HG03175 (cell line): Measurements from ENCODE around the gene KLHL15.
"Not testable (repeated sequence)": the region's sequence is repeated elsewhere in the genome, so short reads cannot be mapped to it uniquely, and the experiment has no call there.

ENCODE experiments used
- ATAC-seq: cut with Tn5 transposase; IDR thresholded peaks from one replicate; pipeline ENCODE4 v1.9.1; 2021; ENCODE audit warnings: mild to moderate bottlenecking, moderate library complexity; ENCODE audit not compliant: unreplicated experiment

KLHL15 gene

DNA sequence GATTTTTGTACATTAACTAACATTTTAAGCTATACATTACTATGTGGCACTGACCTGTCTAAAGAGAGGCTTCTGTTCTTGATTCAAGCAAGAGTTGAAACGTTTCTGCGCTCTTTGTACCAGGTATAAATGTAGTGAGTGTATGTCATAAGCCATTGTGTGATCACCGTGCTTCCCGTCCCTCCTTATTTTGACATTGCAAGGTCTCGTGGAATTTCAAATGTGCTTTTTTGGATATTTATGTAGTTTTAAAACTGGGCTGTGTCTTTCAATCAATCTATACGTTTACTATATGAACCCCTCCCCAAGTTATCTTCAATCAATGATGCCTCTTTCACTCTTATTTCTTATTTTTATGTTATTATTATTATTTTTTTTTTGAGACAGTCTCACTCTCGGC is at the start of gene KLHL15:
Gene KLHL15 (minus strand): TSS at position 101 of the 400 bp plus-strand sequence. CDS start 20,493 bp downstream, outside the sequence.
- no peak for ATAC-seq

DNA sequence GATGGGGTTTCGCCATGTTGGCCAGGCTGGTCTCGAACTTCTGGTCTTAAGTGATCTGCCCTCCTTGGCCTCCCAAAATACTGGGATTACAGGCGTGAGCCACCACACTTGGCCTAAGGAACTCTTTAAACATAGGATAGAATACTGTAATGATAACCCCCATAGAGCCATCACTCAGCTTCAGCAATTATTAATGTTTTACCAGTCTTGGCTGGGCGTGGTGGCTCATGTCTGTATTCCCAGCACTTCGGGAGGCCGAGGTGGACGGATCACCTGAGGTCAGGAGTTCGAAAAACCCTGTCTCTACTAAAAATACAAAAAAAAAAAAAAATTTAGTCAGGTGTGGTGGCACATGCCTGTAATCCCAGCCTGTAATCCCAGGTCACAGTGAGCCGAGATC is 42.9 kb upstream of the KLHL15 start:
- no peak for ATAC-seq

GRCh38 chrX:24063488-24063887 is 36.5 kb upstream of the KLHL15 start:
- ATAC-seq = no peak

GRCh38 chrX:24055043-24055356 is 28.0 kb upstream of the KLHL15 start:
- peak; percentile 16 for ATAC-seq

DNA sequence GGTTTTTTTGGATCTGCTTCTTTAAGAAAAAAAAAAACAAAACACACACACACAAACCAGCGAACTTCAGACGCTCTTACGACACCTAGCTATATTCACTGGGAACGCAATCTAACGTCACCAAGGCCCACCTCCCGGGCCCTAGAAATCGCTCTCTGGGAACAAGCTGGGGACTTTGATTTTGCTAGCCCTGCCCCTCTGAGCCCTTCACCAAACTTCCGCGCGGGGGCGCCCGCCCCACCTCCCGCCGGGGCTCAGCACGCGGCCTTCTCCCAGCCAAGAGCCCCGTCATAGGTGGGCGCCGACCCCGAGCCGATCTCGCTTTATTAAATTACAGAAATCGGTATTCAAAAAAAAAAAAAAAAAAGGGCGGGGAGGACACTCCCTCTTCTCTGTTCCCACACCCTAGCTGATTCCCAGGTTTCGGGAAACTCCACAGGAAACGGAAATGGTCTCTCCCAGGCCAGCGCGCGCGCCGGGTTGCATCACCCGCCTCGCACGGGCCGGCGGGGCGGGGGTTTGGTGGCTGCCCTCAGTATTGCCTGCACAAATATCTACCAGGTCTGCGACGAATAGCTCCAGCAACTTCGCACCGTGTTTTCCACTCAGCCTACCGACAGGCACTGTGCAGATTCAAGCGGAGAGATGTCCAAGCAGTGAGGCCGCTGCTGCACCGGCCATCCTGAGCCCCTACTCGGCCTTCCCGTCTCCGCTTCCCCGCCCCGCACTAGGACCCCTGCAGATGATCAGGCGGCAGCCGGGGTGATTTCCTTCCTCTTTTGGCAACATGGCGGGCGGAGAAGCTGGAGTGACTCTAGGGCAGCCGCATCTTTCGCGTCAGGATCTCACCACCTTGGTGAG is 27.4 kb upstream of the KLHL15 start, which contains the start of gene EIF2S3:
Gene EIF2S3 (plus strand): TSS at position 775 of the 861 bp plus-strand sequence. CDS start 13 bp downstream, at position 788.
- peak; percentile 93 for ATAC-seq

DNA sequence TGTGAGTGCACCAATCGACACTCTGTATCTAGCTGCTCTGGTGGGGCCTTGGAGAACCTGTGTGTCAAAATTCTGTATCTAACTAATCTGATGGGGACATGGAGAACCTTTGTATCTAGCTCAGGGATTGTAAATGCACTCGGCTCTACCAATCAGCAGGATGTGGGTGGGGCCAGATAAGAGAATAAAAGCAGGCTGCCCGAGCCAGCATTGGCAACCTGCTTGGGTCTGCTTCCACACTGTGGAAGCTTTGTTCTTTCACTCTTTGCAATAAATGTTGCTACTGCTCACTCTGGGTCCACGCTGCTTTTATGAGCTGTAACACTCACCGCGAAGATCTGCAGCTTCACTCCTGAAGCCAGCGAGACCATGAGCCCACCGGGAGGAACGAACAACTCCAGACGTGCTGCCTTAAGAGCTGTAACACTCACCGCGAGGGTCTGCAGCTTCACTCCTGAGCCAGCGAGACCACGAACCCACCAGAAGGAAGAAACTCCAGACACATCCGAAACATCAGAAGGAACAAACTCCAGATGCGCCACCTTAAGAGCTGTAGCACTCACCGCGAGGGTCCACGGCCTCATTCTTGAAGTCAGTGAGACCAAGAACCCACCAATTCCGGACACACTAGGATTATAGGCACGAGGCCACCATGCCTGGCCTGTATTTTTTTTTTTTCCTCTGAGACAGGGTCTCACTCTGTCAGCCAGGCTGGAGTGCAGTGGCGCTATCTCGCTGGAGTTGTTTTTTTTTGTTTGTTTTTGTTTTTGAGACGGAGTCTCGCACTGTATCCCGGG is 23.7 kb upstream of the KLHL15 start:
- ATAC-seq = not testable (repeated sequence)

DNA sequence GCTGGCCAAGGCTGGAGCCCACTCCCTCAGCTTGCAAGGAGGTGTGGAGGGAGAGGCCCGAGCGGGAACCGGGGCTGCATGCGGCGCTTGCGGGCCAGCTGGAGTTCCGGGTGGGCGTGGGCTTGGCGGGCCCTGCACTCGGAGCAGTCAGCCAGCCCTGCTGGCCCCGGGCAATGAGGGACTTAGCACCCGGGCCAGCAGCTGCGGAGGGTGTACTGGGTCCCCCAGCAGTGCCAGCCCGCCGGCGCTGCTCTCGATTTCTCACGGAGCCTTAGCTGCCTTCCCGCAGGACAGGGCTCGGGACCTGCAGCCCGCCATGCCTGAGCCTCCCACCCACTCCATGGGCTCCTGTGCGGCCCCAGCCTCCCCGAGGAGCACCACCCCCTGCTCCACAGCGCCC is 22.7 kb upstream of the KLHL15 start:
- ATAC-seq = not testable (repeated sequence)

DNA sequence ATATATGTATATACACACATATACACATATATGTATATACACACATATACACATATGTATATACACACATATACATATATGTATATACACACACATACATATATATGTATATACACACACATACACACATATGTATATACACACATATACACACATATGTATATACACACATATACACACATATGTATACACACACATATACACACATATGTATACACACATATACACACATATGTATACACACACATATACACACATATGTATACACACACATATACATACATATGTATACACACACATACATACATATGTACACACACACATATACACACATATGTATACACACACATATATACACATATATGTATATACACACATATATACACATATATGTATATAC is 19.1 kb upstream of the KLHL15 start:
- not testable (repeated sequence) for ATAC-seq

DNA sequence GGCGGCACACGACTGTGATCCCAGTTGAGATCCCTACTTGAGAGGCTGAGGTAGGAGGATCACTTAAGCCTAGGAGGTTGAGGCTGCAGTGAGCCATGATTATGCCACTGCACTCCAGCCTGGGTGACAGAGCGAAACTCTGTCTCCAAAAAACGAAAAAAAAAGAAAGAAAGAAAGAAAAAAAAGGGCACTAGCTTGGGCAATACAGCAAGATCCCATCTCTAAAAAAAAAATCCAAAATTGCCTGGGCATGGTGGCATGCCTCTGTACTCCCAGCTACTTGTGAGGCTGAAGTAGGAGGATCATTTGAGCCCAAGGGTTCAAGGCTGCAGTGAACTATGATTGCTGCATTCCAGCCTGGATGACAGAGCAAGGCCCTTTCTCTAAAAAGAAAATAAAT is 10.7 kb upstream of the KLHL15 start:
- ATAC-seq = no peak

DNA sequence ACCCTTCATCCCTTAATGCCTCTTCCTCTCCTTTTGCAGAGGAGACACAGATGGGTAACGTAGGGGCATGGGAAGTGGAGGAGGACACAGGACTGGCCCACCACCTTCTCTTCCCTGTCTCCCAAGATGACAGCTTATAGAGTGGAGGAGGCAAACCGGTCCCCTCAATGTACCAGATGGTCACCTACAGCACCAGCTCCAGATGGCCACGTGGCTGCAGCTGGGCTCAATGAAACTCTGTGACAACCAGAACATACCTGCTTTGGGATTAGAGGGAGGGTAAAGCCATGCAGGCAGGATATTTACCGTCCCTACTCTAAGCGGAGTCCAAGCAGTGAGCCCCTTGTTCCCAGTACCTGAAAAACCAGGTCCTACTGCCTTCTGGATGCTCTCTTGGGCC is 7.5 kb upstream of the KLHL15 start:
- ATAC-seq = no peak

DNA sequence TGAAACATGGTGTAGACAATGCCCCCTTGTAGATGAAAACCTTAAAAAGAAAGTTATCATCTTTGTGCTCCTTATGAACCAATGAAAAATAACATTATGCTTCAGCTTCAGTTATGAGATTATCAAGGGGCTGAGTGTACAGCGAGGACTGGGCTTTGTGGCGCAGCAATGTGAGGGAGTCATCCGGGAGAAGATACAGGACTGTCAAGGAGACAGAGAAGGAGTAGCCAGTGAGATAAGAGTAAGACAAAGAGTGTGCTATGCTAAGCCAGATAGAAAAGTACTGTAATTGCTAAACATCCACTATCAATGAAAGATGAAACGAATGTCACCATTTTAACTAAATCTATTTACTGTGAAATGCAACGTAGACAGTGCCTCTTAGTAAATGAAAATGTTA is 3.6 kb upstream of the KLHL15 start:
- ATAC-seq = no peak

DNA sequence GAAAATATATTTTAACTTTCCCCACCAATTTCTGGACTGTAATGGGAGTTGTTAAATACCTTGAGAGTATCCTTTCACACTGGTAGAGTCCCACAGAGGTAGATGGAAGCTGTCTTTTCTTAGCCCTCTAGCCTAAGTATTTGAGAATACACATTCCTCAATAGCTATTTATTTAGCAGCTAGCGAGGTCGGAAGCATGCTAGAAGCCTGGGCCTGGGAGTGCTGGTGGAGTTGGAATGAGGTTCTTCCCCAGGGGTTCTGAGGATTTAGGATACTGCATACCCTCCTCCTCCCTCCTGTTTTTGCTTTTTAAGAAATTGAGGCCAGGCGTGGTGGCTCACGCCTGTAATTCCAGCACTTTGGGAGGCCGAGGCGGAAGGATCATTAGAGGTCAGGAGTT is 999 bp upstream of the KLHL15 start:
- no peak for ATAC-seq

DNA sequence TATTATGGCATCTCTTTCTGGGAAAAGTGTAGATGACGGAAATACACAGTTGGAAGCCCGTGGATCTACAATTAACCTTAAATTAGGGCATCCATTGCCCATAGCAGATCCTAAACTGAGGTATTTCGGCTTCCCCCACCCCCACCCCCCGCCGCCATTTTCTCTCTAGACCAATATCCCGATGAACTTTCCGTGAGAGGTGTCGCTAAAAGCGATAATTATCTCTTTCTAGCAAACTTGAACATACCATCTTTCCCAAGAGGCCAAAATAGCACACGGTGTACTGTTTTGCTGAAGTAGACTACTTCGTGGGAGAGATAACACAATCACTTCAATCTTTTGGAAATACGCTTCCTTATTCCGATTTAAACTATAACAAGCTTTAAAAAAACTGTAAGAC is 554 bp downstream of the KLHL15 start:
- no peak for ATAC-seq

GRCh38 chrX:24025741-24026403 is 1.1 kb downstream of the KLHL15 start:
- ATAC-seq = peak; percentile 22

- peak; percentile 90 for ATAC-seq
Measured at GRCh38 chrX:24024819-24025740, 1.9 kb downstream of the KLHL15 start.

DNA sequence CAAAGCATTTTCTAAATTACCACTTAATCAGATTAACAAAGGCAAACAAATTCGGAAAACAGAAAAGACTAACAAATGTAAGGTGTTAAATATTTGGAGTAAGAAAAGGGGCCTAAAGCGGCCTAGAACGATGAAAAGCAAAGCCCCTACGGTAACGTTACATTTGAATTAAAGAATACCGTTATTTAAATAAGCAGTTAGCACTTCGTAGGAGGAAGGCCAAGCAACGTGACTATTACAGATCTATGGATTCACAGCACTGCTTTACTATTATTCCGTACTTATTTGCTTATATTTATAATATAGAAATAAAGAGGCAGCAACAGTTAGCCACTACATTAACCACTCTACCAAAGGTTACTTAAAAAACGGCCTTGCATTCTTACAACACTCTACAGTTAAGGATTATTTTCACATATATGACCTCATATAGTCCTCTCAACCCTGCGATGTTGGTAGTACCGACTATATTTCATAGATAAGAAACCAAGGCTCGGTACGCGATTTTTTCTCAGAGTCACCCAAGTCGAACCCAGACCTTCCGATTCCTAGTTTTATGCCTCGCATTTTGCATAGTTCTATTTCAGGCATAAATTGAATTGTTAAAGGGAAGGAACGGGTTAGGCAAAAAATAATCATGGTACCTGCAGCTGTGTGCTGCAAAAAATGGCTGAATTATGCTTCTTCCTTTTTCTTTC is 2.9 kb downstream of the KLHL15 start:
- no peak for ATAC-seq

- no peak for ATAC-seq
Measured at GRCh38 chrX:24023544-24023943, 3.4 kb downstream of the KLHL15 start.

DNA sequence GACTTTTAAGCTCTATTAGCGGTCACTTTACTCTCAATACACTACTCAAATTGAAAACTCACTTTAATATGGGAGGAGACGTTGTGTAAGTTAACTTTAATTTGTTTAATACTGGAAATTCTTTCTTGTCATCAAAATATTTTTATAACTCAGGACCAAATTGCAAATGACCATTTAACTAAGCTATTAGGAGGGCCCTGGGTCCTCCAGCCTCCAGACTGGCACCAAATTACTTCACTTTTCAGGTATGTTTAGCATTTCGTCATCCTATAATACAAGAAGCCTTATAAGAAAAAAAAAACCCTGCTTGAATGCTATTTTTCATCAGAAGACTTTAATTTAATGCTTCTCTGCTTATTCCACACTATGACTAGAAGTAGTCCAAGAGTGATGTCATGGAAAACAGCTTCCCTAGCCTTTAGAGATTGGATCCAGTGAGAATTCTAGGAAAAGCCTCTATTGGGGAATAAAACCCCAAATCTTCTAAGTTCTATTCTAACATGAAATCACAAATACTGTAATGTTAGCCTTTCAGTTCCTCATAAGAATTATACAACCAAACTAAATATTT is 6.6 kb downstream of the KLHL15 start:
- no peak for ATAC-seq

DNA sequence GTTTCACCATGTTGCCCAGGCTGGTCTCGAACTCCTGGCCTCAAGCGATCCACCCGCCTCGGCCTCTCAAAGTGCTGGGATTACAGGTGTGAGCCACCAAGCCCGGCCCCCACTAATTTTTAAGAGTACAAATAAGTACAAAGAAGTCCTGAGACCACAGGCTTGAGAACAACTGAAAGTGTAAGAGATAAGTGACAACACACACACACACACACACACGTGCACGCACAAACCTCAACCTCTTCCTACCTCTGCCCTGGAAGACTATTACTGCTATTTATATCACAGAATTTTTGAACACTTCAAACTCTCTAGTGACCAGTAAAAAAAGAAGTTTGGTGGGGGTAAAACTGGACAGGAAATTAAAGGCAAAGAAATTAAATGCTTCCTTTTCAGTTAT is 7.5 kb downstream of the KLHL15 start:
- no peak for ATAC-seq
